ENCODE results near the gene PTGR2.
"Not testable (repeated sequence)": the region's sequence is repeated elsewhere in the genome, so short reads cannot be mapped to it uniquely, and the experiment has no call there.

The PTGR2 gene

DNA sequence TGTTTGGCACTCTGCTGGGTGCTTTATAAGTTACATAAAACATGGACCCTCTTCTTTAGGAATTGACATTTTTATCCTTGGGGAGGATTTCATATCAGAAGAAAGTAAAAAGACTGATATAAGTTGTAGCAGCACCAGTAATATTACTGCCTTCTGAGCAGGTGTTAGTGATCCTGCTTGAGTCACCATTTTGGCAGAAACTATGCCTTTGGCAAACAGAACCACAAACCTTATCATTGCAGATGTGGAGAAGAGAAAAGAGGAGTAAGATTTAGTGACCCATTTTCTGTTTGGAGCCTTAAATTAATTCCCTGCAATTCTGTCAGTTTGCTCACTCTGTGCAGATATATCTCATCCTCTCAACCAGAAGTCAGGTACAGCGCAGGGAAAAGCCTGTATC, 58.0 kb downstream of the PTGR2 start:
- Histone ChIP-seq H3K79me2 (ENCODE audit: insufficient read depth, low read length) (no peaks in the 10 kb centered on the region), H2AFZ (ENCODE audit: low read length) (no peak overlapping the region)
- TF ChIP-seq EZH2 (IDR thresholded peaks at IDR 0.05; ENCODE audit: borderline replicate concordance, low read length): no peak
- TF ChIP-seq, protein P1, sequence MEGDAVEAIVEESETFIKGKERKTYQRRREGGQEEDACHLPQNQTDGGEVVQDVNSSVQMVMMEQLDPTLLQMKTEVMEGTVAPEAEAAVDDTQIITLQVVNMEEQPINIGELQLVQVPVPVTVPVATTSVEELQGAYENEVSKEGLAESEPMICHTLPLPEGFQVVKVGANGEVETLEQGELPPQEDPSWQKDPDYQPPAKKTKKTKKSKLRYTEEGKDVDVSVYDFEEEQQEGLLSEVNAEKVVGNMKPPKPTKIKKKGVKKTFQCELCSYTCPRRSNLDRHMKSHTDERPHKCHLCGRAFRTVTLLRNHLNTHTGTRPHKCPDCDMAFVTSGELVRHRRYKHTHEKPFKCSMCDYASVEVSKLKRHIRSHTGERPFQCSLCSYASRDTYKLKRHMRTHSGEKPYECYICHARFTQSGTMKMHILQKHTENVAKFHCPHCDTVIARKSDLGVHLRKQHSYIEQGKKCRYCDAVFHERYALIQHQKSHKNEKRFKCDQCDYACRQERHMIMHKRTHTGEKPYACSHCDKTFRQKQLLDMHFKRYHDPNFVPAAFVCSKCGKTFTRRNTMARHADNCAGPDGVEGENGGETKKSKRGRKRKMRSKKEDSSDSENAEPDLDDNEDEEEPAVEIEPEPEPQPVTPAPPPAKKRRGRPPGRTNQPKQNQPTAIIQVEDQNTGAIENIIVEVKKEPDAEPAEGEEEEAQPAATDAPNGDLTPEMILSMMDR (IDR thresholded peaks at IDR 0.05; ENCODE audit: low read length): no peak

DNA sequence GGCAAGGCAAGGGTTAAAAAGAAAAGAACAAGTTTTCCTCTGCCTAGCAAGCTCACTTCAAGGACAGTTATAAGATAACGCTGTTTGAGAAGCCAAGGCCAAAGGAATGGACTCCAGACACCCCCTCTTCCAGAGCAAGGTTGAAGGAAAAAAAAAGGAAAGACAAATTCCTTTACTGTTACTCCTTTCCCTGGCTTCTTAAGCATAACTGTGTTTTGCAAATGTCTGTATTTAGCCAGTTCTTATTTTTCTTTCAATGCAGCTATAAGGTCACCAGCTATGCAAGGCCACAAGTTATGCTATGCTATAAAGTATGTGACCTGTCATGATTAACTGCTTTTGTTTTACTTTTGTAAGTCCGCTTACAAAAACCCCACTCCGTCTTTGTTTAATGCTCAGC, 61.6 kb downstream of the PTGR2 start:
- Histone ChIP-seq H4K20me1 (ENCODE audit: insufficient read depth, low read length) (no peaks in the 10 kb centered on the region), H3K4me1 (ENCODE audit: insufficient read depth, low read length, severe bottlenecking) (no peaks in the 10 kb centered on the region), H3K36me3 (ENCODE audit: insufficient read depth, low read length) (peaks cover 77% of the 10 kb centered on the region), H3K9me2 (ENCODE audit: low read depth, low read length) (no peaks in the 10 kb centered on the region), H3F3A (ENCODE audit: insufficient read depth, low read length) (no peaks in the 10 kb centered on the region), H3K9me3 (ENCODE audit: low read length) (peaks cover 3% of the 10 kb centered on the region; the same call in 1 of the 2 replicates), H3K79me2 (ENCODE audit: insufficient read depth, low read length) (no peaks in the 10 kb centered on the region), H3K4me2 (ENCODE audit: low read length) (no peak overlapping the region), H3K27me3 (ENCODE audit: insufficient read depth, low read length) (no peaks in the 10 kb centered on the region), H3K4me3 (ENCODE audit: low read depth, low read length, poor library complexity, severe bottlenecking) (no peak overlapping the region), H3K9ac (ENCODE audit: low read length) (no peak overlapping the region), H2AFZ (ENCODE audit: low read length) (no peak overlapping the region), H3K27ac (ENCODE audit: low read depth, low read length, poor library complexity, severe bottlenecking) (no peak overlapping the region)
- TF ChIP-seq, protein P1 (IDR thresholded peaks at IDR 0.05; ENCODE audit: low read length): no peak
- no peak for TF ChIP-seq EZH2 (IDR thresholded peaks at IDR 0.05; ENCODE audit: borderline replicate concordance, low read length)

More for the DNA sequence above, 58.0 kb downstream of the PTGR2 start:
- no peak overlapping the region for H3K9ac ChIP-seq (ENCODE audit: low read length)
- H3K9me3 ChIP-seq (ENCODE audit: low read length): peaks cover 3% of the 10 kb centered on the region; the same call in 1 of the 2 replicates
- no peaks in the 10 kb centered on the region for H3K9me2 ChIP-seq (ENCODE audit: low read depth, low read length)
- no peaks in the 10 kb centered on the region for H3K4me1 ChIP-seq (ENCODE audit: insufficient read depth, low read length, severe bottlenecking)
- H4K20me1 ChIP-seq (ENCODE audit: insufficient read depth, low read length): no peaks in the 10 kb centered on the region
- H3K36me3 ChIP-seq (ENCODE audit: insufficient read depth, low read length): peaks cover 87% of the 10 kb centered on the region
- no peaks in the 10 kb centered on the region for H3F3A ChIP-seq (ENCODE audit: insufficient read depth, low read length)
- no peak overlapping the region for H3K27ac ChIP-seq (ENCODE audit: low read depth, low read length, poor library complexity, severe bottlenecking)
- H3K27me3 ChIP-seq (ENCODE audit: insufficient read depth, low read length): no peaks in the 10 kb centered on the region
- H3K4me2 ChIP-seq (ENCODE audit: low read length): no peak overlapping the region
- no peak overlapping the region for H3K4me3 ChIP-seq (ENCODE audit: low read depth, low read length, poor library complexity, severe bottlenecking)

DNA sequence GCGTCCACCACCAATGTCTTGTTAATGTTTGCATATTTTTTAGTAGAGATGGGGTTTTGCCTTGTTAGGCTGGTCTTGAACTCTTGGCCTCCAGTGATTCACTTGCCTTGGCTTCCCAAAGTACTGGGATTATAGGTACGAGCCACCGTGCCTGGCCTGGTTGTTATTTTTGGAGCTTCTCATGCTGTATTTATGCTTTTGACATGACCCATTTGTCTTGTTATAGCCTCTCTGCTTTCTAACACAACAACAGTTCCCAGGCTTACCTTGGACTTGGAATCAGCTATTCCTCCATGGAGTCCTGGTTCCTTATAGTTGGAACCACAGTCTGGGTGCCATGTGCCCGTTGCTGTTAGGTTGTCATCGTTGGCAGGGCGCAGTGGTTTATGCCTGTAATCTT, 64.7 kb downstream of the PTGR2 start:
- Histone ChIP-seq H3K4me1 (ENCODE audit: insufficient read depth, low read length, severe bottlenecking) (no peaks in the 10 kb centered on the region), H3K36me3 (ENCODE audit: insufficient read depth, low read length) (peaks cover 77% of the 10 kb centered on the region), H2AFZ (ENCODE audit: low read length) (no peak overlapping the region), H3K9ac (ENCODE audit: low read length) (no peak overlapping the region), H4K20me1 (ENCODE audit: insufficient read depth, low read length) (no peaks in the 10 kb centered on the region), H3K4me3 (ENCODE audit: low read depth, low read length, poor library complexity, severe bottlenecking) (no peak overlapping the region), H3K27ac (ENCODE audit: low read depth, low read length, poor library complexity, severe bottlenecking) (no peak overlapping the region), H3K9me2 (ENCODE audit: low read depth, low read length) (no peaks in the 10 kb centered on the region), H3F3A (ENCODE audit: insufficient read depth, low read length) (no peaks in the 10 kb centered on the region), H3K4me2 (ENCODE audit: low read length) (no peak overlapping the region), H3K9me3 (ENCODE audit: low read length) (peaks cover 3% of the 10 kb centered on the region; the same call in 1 of the 2 replicates), H3K79me2 (ENCODE audit: insufficient read depth, low read length) (no peaks in the 10 kb centered on the region), H3K27me3 (ENCODE audit: insufficient read depth, low read length) (no peaks in the 10 kb centered on the region)
- TF ChIP-seq EZH2 (IDR thresholded peaks at IDR 0.05; ENCODE audit: borderline replicate concordance, low read length): no peak
- TF ChIP-seq, protein P1 (IDR thresholded peaks at IDR 0.05; ENCODE audit: low read length): no peak

DNA sequence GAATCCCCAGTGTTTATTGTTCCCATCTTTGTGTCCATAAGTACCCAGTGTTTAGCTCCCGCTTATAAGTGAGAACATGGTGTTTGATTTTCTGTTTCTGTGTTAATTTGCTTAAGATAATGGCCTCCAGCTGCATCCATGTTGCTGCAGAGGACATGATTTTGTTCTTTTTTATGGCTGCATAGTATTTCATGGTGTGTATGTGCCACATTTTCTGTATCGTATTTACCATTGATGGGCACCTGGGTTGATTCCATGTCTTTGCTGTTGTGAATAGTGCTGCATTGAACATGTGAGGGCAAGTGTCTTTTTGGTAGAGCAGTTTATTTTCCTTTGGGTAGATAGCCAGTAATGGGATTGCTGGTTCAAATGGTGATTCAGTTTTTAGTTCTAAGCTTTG, 67.8 kb downstream of the PTGR2 start:
- H3K9me2 ChIP-seq (ENCODE audit: low read depth, low read length): not testable (repeated sequence)
- peaks cover 80% of the 10 kb centered on the region for H3K36me3 ChIP-seq (ENCODE audit: insufficient read depth, low read length)

More for the DNA sequence above, 67.8 kb downstream of the PTGR2 start:
- H4K20me1 ChIP-seq (ENCODE audit: insufficient read depth, low read length); H3K4me1 ChIP-seq (ENCODE audit: insufficient read depth, low read length, severe bottlenecking); H3K79me2 ChIP-seq (ENCODE audit: insufficient read depth, low read length); H3K27me3 ChIP-seq (ENCODE audit: insufficient read depth, low read length); H3K9me3 ChIP-seq (ENCODE audit: low read length); H3K9ac ChIP-seq (ENCODE audit: low read length); H3F3A ChIP-seq (ENCODE audit: insufficient read depth, low read length); H2AFZ ChIP-seq (ENCODE audit: low read length); H3K4me2 ChIP-seq (ENCODE audit: low read length); H3K27ac ChIP-seq (ENCODE audit: low read depth, low read length, poor library complexity, severe bottlenecking); H3K4me3 ChIP-seq (ENCODE audit: low read depth, low read length, poor library complexity, severe bottlenecking): not testable (repeated sequence)

All from OCI-LY1 (cell line).